ENCODE data around the gene UNKL.

DNA sequence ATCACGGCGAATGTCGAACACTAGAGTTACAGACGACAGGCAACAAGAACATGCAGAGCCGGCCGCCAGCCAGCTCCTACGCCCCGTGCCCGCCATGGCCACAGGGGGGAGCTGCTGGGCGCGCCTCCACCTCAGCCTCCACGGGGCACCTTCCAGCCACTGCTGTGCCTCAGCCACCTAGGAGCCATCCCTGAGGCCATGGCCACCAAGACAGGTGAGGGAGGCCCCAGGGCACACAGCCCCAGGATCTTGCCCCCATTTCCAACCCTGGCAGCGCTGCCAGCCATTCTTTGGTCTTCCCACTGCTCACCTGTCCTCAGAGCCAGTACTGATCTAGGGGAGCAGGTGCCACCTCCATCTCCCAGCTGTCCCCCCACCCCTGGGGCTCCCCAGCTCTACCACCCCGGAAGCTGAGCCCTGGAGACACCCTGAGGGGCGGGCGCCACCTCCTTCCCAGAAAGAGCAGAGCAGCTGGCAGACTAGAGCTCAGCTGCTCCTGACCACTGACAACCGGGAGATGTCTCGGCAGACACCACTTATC lies 50.9 kb downstream of the UNKL start:
- TF ChIP-seq POLR2A (IDR thresholded peaks at IDR 0.05): no peak
- TF ChIP-seq, protein P1, sequence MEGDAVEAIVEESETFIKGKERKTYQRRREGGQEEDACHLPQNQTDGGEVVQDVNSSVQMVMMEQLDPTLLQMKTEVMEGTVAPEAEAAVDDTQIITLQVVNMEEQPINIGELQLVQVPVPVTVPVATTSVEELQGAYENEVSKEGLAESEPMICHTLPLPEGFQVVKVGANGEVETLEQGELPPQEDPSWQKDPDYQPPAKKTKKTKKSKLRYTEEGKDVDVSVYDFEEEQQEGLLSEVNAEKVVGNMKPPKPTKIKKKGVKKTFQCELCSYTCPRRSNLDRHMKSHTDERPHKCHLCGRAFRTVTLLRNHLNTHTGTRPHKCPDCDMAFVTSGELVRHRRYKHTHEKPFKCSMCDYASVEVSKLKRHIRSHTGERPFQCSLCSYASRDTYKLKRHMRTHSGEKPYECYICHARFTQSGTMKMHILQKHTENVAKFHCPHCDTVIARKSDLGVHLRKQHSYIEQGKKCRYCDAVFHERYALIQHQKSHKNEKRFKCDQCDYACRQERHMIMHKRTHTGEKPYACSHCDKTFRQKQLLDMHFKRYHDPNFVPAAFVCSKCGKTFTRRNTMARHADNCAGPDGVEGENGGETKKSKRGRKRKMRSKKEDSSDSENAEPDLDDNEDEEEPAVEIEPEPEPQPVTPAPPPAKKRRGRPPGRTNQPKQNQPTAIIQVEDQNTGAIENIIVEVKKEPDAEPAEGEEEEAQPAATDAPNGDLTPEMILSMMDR (IDR thresholded peaks at IDR 0.05): peak; percentile 62 to 81 (median 73)
